Skeletal muscle tissue (tissue), 4 donors: ENCODE results near the gene HGFAC. TPM values are rescaled to one million over a fixed set of nuclear protein-coding genes. Genes with fewer than 3 reads are reported as not detected.
A peak's percentile ranks its signal among the peaks of the same experiment; 100 is the strongest.

Source experiments
- H3K27ac ChIP-seq: one replicate; pipeline ENCODE4 v1.7.0; 2013; ENCODE audit warnings: mild to moderate bottlenecking, low read depth, low read length, inconsistent platforms
- H3K27me3 ChIP-seq, 3 donors: one replicate each; pipeline ENCODE4 v1.7.0; 2013; ENCODE audit warnings: low read length in 3 of 3; ENCODE audit not compliant: control insufficient read depth in 3 of 3, insufficient read depth in 3 of 3
- H3K36me3 ChIP-seq, 3 donors: one replicate each; pipeline ENCODE4 v1.7.0; 2013; ENCODE audit warnings: low read length in 3 of 3; ENCODE audit not compliant: control insufficient read depth in 3 of 3, insufficient read depth in 3 of 3
- H3K4me1 ChIP-seq, 3 donors: one replicate each; pipeline ENCODE4 v1.7.0; 2013; ENCODE audit warnings: low read length in 3 of 3, mild to moderate bottlenecking in 3 of 3; ENCODE audit not compliant: control insufficient read depth in 3 of 3, insufficient read depth in 3 of 3
- H3K4me3 ChIP-seq, 3 donors: one replicate each; pipeline ENCODE4 v1.7.0; 2013; ENCODE audit warnings: low read length in 3 of 3
- H3K9ac ChIP-seq, 3 donors: one replicate each; pipeline ENCODE4 v1.7.0; 2013; ENCODE audit warnings: low read length in 3 of 3, mild to moderate bottlenecking in 3 of 3, moderate library complexity in 2 of 3, low read depth in 1 of 3
- H3K9me3 ChIP-seq, 3 donors: one replicate each; pipeline ENCODE4 v1.7.0; 2013; ENCODE audit warnings: low read length in 3 of 3; ENCODE audit not compliant: control insufficient read depth in 3 of 3
- total RNA-seq: library from RNA; depleted of rRNA; stranded (reverse); fragments of >200 nt; gene quantifications from one replicate; pipeline ENCODE4 v1.2.3, GENCODE V29; 2014
- donor health status: Osteomylitis.

Gene HGFAC
- total RNA-seq, 1 donor from 2014 or later, result 0.52 TPM

DNA sequence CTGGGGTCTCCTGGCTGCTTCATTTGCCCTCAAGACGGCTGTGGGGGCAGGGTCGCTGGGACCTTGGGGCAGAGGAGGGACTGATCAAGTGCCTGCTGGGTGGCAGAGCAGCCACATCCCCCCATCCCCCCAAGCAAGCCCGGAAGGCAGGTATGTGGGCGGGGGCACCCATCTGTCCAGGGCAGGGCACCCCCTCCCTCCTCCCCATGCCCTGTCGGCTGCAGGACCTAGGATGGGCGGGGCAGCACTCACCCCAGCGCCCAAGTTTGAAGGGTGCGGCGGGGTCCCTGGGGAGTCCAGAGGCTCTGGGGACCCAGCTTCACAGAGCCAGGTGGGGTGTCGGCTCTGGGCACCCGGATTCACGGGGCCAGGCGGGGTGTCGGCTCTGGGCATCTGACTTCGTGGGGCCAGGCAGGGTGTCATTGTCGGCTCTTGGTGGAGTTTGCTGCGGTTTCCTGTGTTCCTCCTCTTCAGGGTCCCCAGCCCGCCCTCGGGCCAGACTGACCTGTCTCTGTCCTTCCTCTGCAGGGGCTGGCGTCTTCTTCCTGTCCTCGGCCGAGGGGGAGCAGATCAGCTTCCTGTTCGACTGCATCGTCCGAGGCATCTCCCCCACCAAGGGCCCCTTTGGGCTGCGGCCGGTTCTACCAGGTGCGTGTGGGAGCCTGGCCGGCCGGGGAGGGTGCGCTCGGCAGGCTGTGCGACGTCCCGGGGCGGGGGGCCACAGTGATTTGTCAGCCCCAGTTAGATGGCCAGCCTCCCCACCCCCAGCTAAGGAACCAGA, 43.4 kb downstream of the HGFAC start:
- Histone ChIP-seq H3K36me3 (peaks cover 0 to 24% (median 8%) of the 10 kb centered on the region in 3 donors), H3K9ac (peak overlapping the region; percentile 51 to 88 (median 77)), H3K27ac (peak overlapping the region; percentile 100), H3K27me3 (peaks cover 0 to 7% (median 0%) of the 10 kb centered on the region in 3 donors), H3K4me1 (peaks cover 36 to 73% (median 73%) of the 10 kb centered on the region in 3 donors), H3K9me3 (no peaks in the 10 kb centered on the region), H3K4me3 (peak overlapping the region in 1 of 3 donors; percentile 56)

DNA sequence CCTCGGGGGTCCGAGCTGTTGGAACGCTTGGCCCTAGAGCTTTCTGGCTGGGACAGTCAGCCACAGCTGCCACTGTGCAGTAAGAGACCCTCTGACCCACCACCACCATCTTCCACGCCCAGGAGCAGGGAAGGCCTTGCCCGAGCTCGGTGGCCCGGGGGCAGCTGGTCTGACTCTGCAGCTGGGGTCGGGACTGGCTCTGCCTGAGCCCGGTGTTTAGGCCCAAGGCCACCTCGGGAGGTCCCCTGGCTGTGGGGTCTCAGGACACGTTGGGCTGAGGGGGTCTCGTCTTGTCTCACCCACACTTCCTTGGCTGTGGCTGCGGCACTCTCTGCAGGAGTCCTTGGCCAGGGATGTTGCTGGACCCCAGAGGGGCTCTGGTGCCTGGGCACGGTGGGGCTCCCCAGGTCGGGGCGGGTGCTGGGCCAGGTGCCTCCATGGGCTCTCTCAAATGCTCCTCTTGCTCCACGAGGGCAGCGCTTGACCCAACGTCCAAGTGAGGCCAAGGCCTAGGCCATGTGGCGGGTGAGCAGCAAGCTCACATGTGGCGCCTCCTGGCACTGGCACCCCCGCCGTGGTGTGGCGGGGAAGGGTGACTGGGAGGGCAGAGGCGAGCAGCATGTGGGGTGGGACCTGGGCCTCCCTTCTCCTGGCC, 44.2 kb downstream of the HGFAC start:
- H3K27ac ChIP-seq, result no peak overlapping the region
- H3K9me3 ChIP-seq, result no peaks in the 10 kb centered on the region
- H3K4me3 ChIP-seq, result no peak overlapping the region
- peaks cover 4 to 26% (median 16%) of the 10 kb centered on the region in 3 donors for H3K36me3 ChIP-seq
- peak overlapping the region in 1 of 3 donors; percentile 88 for H3K9ac ChIP-seq
- peaks cover 28 to 65% (median 65%) of the 10 kb centered on the region in 3 donors for H3K4me1 ChIP-seq
- peaks cover 0 to 7% (median 0%) of the 10 kb centered on the region in 3 donors for H3K27me3 ChIP-seq

DNA sequence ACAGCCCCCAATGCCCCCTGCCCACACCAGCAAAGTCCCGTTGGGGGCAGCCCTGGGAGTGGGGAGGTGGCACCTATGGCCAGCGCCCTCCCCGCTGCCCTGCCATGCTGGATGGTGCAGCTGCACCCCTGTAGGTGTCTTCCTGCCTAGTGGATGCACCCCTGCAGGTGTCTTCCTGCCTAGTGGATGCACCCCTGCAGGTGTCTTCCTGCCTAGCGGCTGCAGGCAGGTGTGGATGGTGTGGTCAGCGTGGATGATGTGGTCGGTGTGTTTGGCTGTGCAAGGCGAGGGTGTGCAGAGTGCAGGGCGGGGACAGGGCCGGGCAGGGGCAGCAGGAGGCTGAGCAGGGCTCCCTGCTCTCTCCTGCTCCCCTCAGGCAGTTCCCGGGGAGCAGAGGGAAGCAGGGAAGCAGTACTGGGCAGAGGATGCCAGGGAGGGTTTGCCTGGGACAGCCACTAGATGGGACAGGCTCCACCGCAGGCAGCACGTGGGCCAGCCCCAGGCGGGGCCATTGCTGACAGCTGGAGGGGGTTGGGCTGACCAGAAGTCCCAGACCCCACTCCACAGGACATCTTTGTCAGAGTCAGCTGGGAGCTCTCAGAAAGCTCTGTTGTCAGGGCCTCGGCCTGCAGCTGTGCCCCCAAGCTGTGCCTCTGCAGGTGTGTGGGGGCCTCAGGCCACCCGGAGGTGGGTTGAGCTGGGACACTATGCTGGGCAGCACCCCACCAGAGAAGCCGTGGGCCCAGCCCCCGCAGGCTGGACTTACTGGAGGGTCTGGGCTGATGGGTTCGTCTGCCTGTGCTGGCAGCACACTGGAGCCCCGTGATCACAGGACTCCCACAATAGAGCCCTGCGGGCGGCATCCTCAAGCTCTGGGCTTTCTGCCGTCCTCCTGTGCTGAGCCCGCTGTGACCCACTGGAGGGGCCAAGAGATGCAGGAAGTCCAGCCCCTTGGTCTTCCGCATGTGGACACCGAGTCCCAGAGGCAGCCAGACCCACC, 45.1 kb downstream of the HGFAC start:
- Histone ChIP-seq H3K36me3 (peaks cover 9 to 32% (median 24%) of the 10 kb centered on the region in 3 donors), H3K9ac (peak overlapping the region in 1 of 3 donors; percentile 88), H3K27ac (no peak overlapping the region), H3K9me3 (no peaks in the 10 kb centered on the region), H3K4me3 (no peak overlapping the region), H3K27me3 (peaks cover 0 to 11% (median 3%) of the 10 kb centered on the region in 3 donors), H3K4me1 (peaks cover 24 to 57% (median 57%) of the 10 kb centered on the region in 3 donors)

- H3K4me3 ChIP-seq, result no peak overlapping the region
- no peaks in the 10 kb centered on the region for H3K9me3 ChIP-seq
- H3K9ac ChIP-seq, result peak overlapping the region in 1 of 3 donors; percentile 69
- peaks cover 0 to 14% (median 4%) of the 10 kb centered on the region in 3 donors for H3K27me3 ChIP-seq
- H3K36me3 ChIP-seq, result peaks cover 9 to 38% (median 27%) of the 10 kb centered on the region in 3 donors
- H3K4me1 ChIP-seq, result peaks cover 14 to 47% (median 47%) of the 10 kb centered on the region in 3 donors
- no peak overlapping the region for H3K27ac ChIP-seq
Measured at GRCh38 chr4:3487861-3488260, 46.1 kb downstream of the HGFAC start.

- Histone ChIP-seq H3K4me1 (peaks cover 12 to 42% (median 39%) of the 10 kb centered on the region in 3 donors), H3K27me3 (peaks cover 0 to 16% (median 4%) of the 10 kb centered on the region in 3 donors), H3K36me3 (peaks cover 9 to 45% (median 27%) of the 10 kb centered on the region in 3 donors), H3K9me3 (no peaks in the 10 kb centered on the region), H3K27ac (no peak overlapping the region), H3K9ac (no peak overlapping the region), H3K4me3 (no peak overlapping the region)
Measured at GRCh38 chr4:3488820-3489219, 47.1 kb downstream of the HGFAC start.

GRCh38 chr4:3489451-3489962, 47.7 kb downstream of the HGFAC start:
- Histone ChIP-seq H3K4me3 (no peak overlapping the region), H3K36me3 (peaks cover 9 to 47% (median 27%) of the 10 kb centered on the region in 3 donors), H3K27ac (no peak overlapping the region), H3K9ac (no peak overlapping the region), H3K4me1 (peaks cover 9 to 39% (median 33%) of the 10 kb centered on the region in 3 donors), H3K9me3 (no peaks in the 10 kb centered on the region), H3K27me3 (peaks cover under 1 to 16% (median 4%) of the 10 kb centered on the region in 3 donors)

GRCh38 chr4:3491681-3492405, 50.1 kb downstream of the HGFAC start:
- Histone ChIP-seq H3K36me3 (peaks cover 9 to 43% (median 23%) of the 10 kb centered on the region in 3 donors), H3K27me3 (peaks cover 3 to 16% (median 4%) of the 10 kb centered on the region in 3 donors)

DNA sequence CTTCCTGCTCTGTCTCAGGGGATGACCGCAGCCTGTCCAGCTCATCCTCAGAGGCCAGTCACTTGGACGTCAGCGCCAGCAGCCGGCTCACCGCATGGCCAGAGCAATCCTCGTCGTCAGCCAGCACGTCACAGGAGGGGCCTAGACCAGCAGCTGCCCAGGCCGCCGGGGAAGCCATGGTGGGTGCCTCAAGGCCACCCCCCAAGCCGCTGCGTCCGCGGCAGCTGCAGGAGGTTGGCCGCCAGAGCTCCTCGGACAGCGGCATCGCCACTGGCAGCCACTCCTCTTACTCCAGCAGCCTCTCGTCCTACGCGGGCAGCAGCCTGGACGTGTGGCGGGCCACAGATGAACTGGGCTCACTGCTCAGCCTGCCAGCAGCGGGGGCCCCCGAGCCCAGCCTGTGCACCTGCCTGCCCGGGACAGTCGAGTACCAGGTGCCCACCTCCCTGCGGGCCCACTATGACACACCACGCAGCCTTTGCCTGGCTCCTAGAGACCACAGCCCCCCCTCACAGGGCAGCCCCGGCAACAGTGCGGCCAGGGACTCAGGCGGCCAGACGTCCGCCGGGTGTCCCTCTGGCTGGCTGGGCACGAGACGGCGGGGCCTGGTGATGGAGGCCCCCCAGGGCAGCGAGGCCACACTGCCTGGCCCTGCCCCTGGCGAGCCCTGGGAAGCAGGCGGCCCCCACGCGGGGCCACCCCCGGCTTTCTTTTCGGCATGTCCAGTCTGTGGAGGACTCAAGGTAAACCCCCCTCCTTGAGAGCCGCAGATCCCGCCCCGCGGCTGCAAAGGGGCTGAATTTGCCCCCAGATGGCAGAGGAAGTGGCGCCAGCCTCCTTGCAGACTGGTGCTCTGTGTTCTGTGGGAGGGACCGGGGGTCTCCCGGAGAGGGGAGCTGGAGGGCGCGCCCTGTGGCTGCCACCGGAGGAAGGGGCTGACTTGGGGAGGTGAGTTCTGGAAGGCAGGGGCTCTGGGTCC, 51.3 kb downstream of the HGFAC start:
- no peak overlapping the region for H3K4me3 ChIP-seq
- peaks cover 0 to 4% (median 0%) of the 10 kb centered on the region in 3 donors for H3K4me1 ChIP-seq
- H3K9ac ChIP-seq, result no peak overlapping the region
- peaks cover 9 to 38% (median 19%) of the 10 kb centered on the region in 3 donors for H3K36me3 ChIP-seq
- H3K27me3 ChIP-seq, result peaks cover 3 to 16% (median 4%) of the 10 kb centered on the region in 3 donors
- no peak overlapping the region for H3K27ac ChIP-seq
- H3K9me3 ChIP-seq, result no peaks in the 10 kb centered on the region

More at GRCh38 chr4:3491681-3492405, 50.1 kb downstream of the HGFAC start:
- peaks cover 0 to 15% (median 9%) of the 10 kb centered on the region in 3 donors for H3K4me1 ChIP-seq
- H3K9me3 ChIP-seq, result no peaks in the 10 kb centered on the region
- no peak overlapping the region for H3K9ac ChIP-seq
- no peak overlapping the region for H3K27ac ChIP-seq
- H3K4me3 ChIP-seq, result no peak overlapping the region
